IMR-90 (cell line): ENCODE data around the gene PCDHGA6. TPM values are rescaled to one million over a fixed set of nuclear protein-coding genes. Genes with fewer than 3 reads are reported as not detected.
"Not testable (repeated sequence)": the region's sequence is repeated elsewhere in the genome, so short reads cannot be mapped to it uniquely, and the experiment has no call there.

Experiments
- ATAC-seq: fragments of 200-7000 bp; cut with Tn5 transposase; 2 replicates; pipeline ENCODE4 v1.9.1; 2020; ENCODE audit warnings: low read depth, mild to moderate bottlenecking, moderate library complexity
- BruUV-seq: library from RNA; stranded (reverse); fragments of 400-500 nt; replicated peaks from 2 replicates; lab custom pipeline; 2021; lab: Mats Ljungman, UMichigan
- CTCF ChIA-PET: fragments of 300-600 bp; formaldehyde crosslinking; extraction: SDS; loops from one replicate; lab custom pipeline; 2021; ENCODE audit warnings: antibody characterized with exemption; lab: Yijun Ruan, JAX
- POLR2A ChIA-PET: fragments of 300-600 bp; sonication (Branson Sonifier 250); formaldehyde crosslinking; loops from one replicate; lab custom pipeline; 2022; ENCODE audit warnings: antibody characterized with exemption; ENCODE audit not compliant: unreplicated experiment; lab: Charles Lee
- DNase-seq: peaks from one replicate; pipeline ENCODE4 v3.0.0; 2013
- H2AFZ ChIP-seq: replicated peaks from 2 replicates; pipeline ENCODE3; 2013; ENCODE audit warnings: low read length, mild to moderate bottlenecking; ENCODE audit not compliant: poor library complexity
- H2AK5ac ChIP-seq: 2 replicates; pipeline ENCODE4 v1.6.1; 2013; ENCODE audit warnings: low read depth, low read length, inconsistent platforms
- H2AK9ac ChIP-seq: replicated peaks from 2 replicates; pipeline ENCODE3; 2013; ENCODE audit warnings: mild to moderate bottlenecking, low read depth, low read length, moderate library complexity; ENCODE audit not compliant: poor library complexity
- H2BK120ac ChIP-seq: 2 replicates; pipeline ENCODE4 v1.6.1; 2013; ENCODE audit warnings: low read depth, low read length, inconsistent platforms
- H2BK15ac ChIP-seq: 3 replicates; pipeline ENCODE4 v1.6.1; 2013; ENCODE audit warnings: low read depth, low read length, inconsistent platforms
- H2BK20ac ChIP-seq: 2 replicates; pipeline ENCODE4 v1.6.1; 2013; ENCODE audit warnings: low read depth, mild to moderate bottlenecking, inconsistent platforms, low read length, moderate library complexity
- H2BK5ac ChIP-seq: 2 replicates; pipeline ENCODE4 v1.6.1; 2013; ENCODE audit warnings: mild to moderate bottlenecking, low read depth, low read length, inconsistent platforms; ENCODE audit not compliant: poor library complexity, severe bottlenecking
- H3K14ac ChIP-seq: replicated peaks from 2 replicates; pipeline ENCODE4 v1.6.1; 2013; ENCODE audit warnings: low read depth, low read length, inconsistent platforms
- H3K18ac ChIP-seq: 2 replicates; pipeline ENCODE4 v1.6.1; 2013; ENCODE audit warnings: low read depth, low read length, control low read depth
- H3K23ac ChIP-seq: 2 replicates; pipeline ENCODE4 v1.6.1; 2013; ENCODE audit warnings: low read depth, low read length, inconsistent platforms
- H3K27ac ChIP-seq: 2 replicates; pipeline ENCODE4 v1.5.1; 2013; ENCODE audit warnings: mild to moderate bottlenecking, control low read depth, low read length; ENCODE audit not compliant: insufficient read depth
- H3K27me3 ChIP-seq: 2 replicates; pipeline ENCODE4 v1.6.1; 2013; ENCODE audit warnings: low read length; ENCODE audit not compliant: control insufficient read depth, insufficient read depth
- H3K36me3 ChIP-seq: 2 replicates; pipeline ENCODE4 v1.6.1; 2013; ENCODE audit warnings: low read length, mixed read lengths; ENCODE audit not compliant: control insufficient read depth, insufficient read depth
- H3K4ac ChIP-seq: 2 replicates; pipeline ENCODE4 v1.6.1; 2013; ENCODE audit warnings: low read depth, low read length, inconsistent platforms
- H3K4me1 ChIP-seq: 2 replicates; pipeline ENCODE4 v1.6.1; 2013; ENCODE audit warnings: low read length, mixed read lengths; ENCODE audit not compliant: control insufficient read depth, insufficient read depth
- H3K4me2 ChIP-seq: 2 replicates; pipeline ENCODE4 v1.6.1; 2013; ENCODE audit warnings: low read depth, mild to moderate bottlenecking, control low read depth, low read length, moderate library complexity
- H3K4me3 ChIP-seq: 2 replicates; pipeline ENCODE4 v1.5.1; 2013; ENCODE audit warnings: low read depth, mild to moderate bottlenecking, control low read depth, low read length, moderate library complexity; ENCODE audit not compliant: insufficient read depth
- H3K56ac ChIP-seq: 2 replicates; pipeline ENCODE4 v1.6.1; 2013; ENCODE audit warnings: low read length, inconsistent platforms; ENCODE audit not compliant: insufficient read depth; ENCODE audit errors: extremely low read depth
- H3K79me1 ChIP-seq, 2 experiments: 2 replicates each; pipeline ENCODE4 v1.6.1; 2013; ENCODE audit warnings: low read length in 2 of 2, inconsistent platforms in 1 of 2, low read depth in 1 of 2
- H3K9ac ChIP-seq: 2 replicates; pipeline ENCODE4 v1.6.1; 2013; ENCODE audit warnings: low read depth, low read length, control low read depth
- H3K9me1 ChIP-seq: 2 replicates; pipeline ENCODE4 v1.6.1; 2013; ENCODE audit warnings: low read length, inconsistent platforms; ENCODE audit not compliant: insufficient read depth
- H3K9me3 ChIP-seq: 2 replicates; pipeline ENCODE4 v1.6.1; 2013; ENCODE audit warnings: low read length; ENCODE audit not compliant: control insufficient read depth, insufficient read depth
- H4K20me1 ChIP-seq: 2 replicates; pipeline ENCODE4 v1.6.1; 2013; ENCODE audit warnings: low read length, inconsistent platforms; ENCODE audit not compliant: insufficient read depth
- H4K5ac ChIP-seq: 2 replicates; pipeline ENCODE4 v1.6.1; 2013; ENCODE audit warnings: mild to moderate bottlenecking, low read depth, low read length, control low read depth
- H4K8ac ChIP-seq, 2 experiments: 2 replicates each; pipeline ENCODE4 v1.6.1; 2013; ENCODE audit warnings: low read depth in 2 of 2, low read length in 2 of 2, control low read depth in 1 of 2, inconsistent platforms in 1 of 2
- H4K91ac ChIP-seq: 2 replicates; pipeline ENCODE4 v1.6.1; 2013; ENCODE audit warnings: low read depth, low read length, inconsistent platforms; ENCODE audit not compliant: insufficient read depth
- RAD21 ChIP-seq: IDR thresholded peaks from 2 replicates; pipeline ENCODE4 v1.6.1; 2012; ENCODE audit warnings: low read length, improper control_type of control experiment
- SMC3 ChIP-seq: fragments of 150-350 bp; IDR thresholded peaks from 2 replicates; pipeline ENCODE4 v1.6.1; 2016; ENCODE audit warnings: low read depth, mild to moderate bottlenecking, antibody characterized with exemption, low read length, moderate library complexity
- WGBS, 2 experiments: methylation state at CpG; one replicate each; pipeline versions ENCODE4 v1.1.5 to v1.1.7; 2013; ENCODE audit warnings: missing lambda C conversion rate in 2 of 2; ENCODE audit not compliant: insufficient read length in 1 of 2; ENCODE audit errors: extremely low coverage in 2 of 2; 5-methylcytosine and 5-hydroxymethylcytosine counted together
- dilution Hi-C: fragments of 300-500 bp; cut with HindIII; formaldehyde crosslinking; loops from one replicate; pipeline ENCODE4 v1.14.3; 2018; ENCODE audit warnings: low sequenced_read_pairs; ENCODE audit not compliant: unreplicated experiment
- in situ Hi-C: fragments of 300-500 bp; cut with MboI; formaldehyde crosslinking; loops from 3 replicates; pipeline ENCODE4 v1.14.3; 2019; ENCODE audit warnings: low sequenced_read_pairs, inconsistent platforms, mixed read lengths
- intact Hi-C: fragments of 100-400 bp; cut with micrococcal nuclease; formaldehyde crosslinking; loops from 2 replicates; pipeline ENCODE4 v1.10.0; 2022
- polyA plus RNA-seq, 3 experiments: library from polyadenylated mRNA; depleted of rRNA; stranded (reverse); fragments of >200 nt; gene quantifications; 2 replicates each; pipeline ENCODE4 v1.2.3, GENCODE V29; 2012; ENCODE audit warnings: low replicate concordance in 1 of 3
- total RNA-seq: library from RNA; depleted of rRNA; stranded (reverse); fragments of >200 nt; gene quantifications from 2 replicates; pipeline ENCODE4 v1.2.3, GENCODE V29; 2012
- TF ChIP-seq, protein P1 (sequence below): conservative IDR thresholded peaks from 2 replicates; pipeline ENCODE4 v1.5.1; 2012; ENCODE audit warnings: mild to moderate bottlenecking, low read depth, low read length, improper control_type of control experiment

The PCDHGA6 gene
- total and polyA plus RNA-seq, 2 of the 4 experiments (the other 2 are of a cell fraction), result 4.1 to 4.7 TPM

DNA sequence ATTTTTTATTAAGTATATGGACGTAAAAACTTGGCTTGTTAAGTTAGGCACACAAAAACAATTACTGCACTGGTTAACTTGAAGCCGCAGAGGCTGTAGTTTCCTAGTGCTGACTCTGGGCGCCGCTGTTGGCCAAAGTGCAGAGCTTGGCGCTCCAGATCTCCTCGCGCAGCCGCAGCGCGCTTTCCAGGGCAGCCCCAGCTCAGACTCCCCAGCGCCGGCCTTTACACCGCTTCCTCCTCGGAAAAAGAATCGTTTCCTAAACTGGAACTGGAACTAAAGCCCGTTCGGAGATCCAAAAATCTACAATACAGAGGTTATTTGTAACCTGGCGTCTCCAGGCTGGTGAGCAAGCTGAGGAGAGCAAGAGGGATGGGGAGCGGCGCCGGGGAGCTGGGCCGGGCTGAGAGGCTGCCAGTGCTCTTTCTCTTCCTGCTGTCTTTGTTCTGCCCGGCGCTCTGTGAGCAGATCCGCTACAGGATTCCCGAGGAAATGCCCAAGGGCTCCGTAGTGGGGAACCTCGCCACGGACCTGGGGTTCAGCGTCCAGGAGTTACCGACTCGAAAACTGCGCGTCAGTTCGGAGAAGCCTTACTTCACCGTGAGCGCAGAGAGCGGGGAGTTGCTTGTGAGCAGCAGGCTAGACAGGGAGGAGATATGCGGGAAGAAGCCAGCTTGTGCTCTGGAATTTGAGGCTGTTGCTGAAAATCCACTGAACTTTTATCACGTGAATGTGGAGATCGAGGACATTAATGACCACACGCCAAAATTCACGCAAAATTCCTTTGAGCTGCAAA, 24.3 kb downstream of the PCDHGA6 start, which contains the start of gene PCDHGB5:
PCDHGB5 (plus strand) TSS at position 192 of the 796 bp plus-strand sequence; CDS start at position 373, 181 bp downstream.
- H3K18ac ChIP-seq, result peak within 1 kb of the TSS; percentile 27; the same call in 1 of the 2 replicates
- H3K79me1 ChIP-seq, result peaks cover 7 to 15% of the 10 kb centered on the region in 2 experiments; a peak in 3 of 4 replicates
- CTCF ChIA-PET, result interaction anchor here (1.3 to 2.1 kb wide), 3 partner anchors 15 to 166 kb away, joined by 3 to 11 read pairs (median 7); partner anchors contain the start of gene PCDHGA10
- peaks cover 19% of the 10 kb centered on the region for H3K36me3 ChIP-seq
- peak within 1 kb of the TSS; percentile 38; the same call in 1 of the 2 replicates for H3K4me2 ChIP-seq
- H2AK9ac ChIP-seq, H4K20me1 ChIP-seq, H2AK5ac ChIP-seq, H2BK120ac ChIP-seq, H3K4ac ChIP-seq, BruUV-seq, dilution Hi-C loops, H3K9me1 ChIP-seq, H4K91ac ChIP-seq, in situ Hi-C loops, H2BK15ac ChIP-seq, H3K4me1 ChIP-seq, POLR2A ChIA-PET, H3K23ac ChIP-seq, H2BK20ac ChIP-seq, intact Hi-C loops, H3K27me3 ChIP-seq: not testable (repeated sequence)
- ATAC-seq, result peak; percentile 98
- peak within 1 kb of the TSS; percentile 72 for H2AFZ ChIP-seq
- H3K9me3 ChIP-seq, result peaks cover 49% of the 10 kb centered on the region
- H2BK5ac ChIP-seq, result peak within 1 kb of the TSS; percentile 69
- WGBS, 2 experiments, result no CpG with 5 or more reads among the region's 43 CpGs
- TF ChIP-seq RAD21, result peak; percentile 60
- peak; percentile 46; the same call in 1 of the 2 replicates for TF ChIP-seq SMC3
- TF ChIP-seq, protein P1, sequence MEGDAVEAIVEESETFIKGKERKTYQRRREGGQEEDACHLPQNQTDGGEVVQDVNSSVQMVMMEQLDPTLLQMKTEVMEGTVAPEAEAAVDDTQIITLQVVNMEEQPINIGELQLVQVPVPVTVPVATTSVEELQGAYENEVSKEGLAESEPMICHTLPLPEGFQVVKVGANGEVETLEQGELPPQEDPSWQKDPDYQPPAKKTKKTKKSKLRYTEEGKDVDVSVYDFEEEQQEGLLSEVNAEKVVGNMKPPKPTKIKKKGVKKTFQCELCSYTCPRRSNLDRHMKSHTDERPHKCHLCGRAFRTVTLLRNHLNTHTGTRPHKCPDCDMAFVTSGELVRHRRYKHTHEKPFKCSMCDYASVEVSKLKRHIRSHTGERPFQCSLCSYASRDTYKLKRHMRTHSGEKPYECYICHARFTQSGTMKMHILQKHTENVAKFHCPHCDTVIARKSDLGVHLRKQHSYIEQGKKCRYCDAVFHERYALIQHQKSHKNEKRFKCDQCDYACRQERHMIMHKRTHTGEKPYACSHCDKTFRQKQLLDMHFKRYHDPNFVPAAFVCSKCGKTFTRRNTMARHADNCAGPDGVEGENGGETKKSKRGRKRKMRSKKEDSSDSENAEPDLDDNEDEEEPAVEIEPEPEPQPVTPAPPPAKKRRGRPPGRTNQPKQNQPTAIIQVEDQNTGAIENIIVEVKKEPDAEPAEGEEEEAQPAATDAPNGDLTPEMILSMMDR, result peak; percentile 63
- H3K14ac ChIP-seq, result 0 out of 2 replicates have a peak within 1 kb of the TSS, but pooled peaks have one; percentile 78
- H4K5ac ChIP-seq, result peak within 1 kb of the TSS; percentile 34; the same call in 1 of the 2 replicates
- H3K9ac ChIP-seq, result peak within 1 kb of the TSS; percentile 65; the same call in 1 of the 2 replicates
- peak within 1 kb of the TSS; percentile 51 for H3K4me3 ChIP-seq
- peak; percentile 61 for DNase-seq
- H4K8ac ChIP-seq, result peak within 1 kb of the TSS in 1 of 2 experiments; percentile 35; a peak in 1 of 4 replicates
- H3K27ac ChIP-seq, result peak within 1 kb of the TSS; percentile 36
- 0 out of 2 replicates have a peak within 1 kb of the TSS, but pooled peaks have one; percentile 19 for H3K56ac ChIP-seq
